Osteoblast (primary cell): ENCODE measurements around the gene DNAH6. TPM values are rescaled to one million over a fixed set of nuclear protein-coding genes. Genes with fewer than 3 reads are reported as not detected.

Source experiments
- DNase-seq: peaks from one replicate; pipeline ENCODE4 v3.0.0; 2011; ENCODE audit warnings: low spot score, mixed read lengths; ENCODE audit not compliant: insufficient read length; ENCODE audit errors: missing footprints
- H2AFZ ChIP-seq: 2 replicates; pipeline ENCODE4 v1.6.0; 2011; ENCODE audit warnings: mild to moderate bottlenecking, low read length
- H3K27ac ChIP-seq: 2 replicates; pipeline ENCODE4 v1.5.1; 2011; ENCODE audit warnings: mild to moderate bottlenecking, low read depth, low read length, moderate library complexity
- H3K27me3 ChIP-seq: 2 replicates; pipeline ENCODE4 v1.6.0; 2012; ENCODE audit warnings: mild to moderate bottlenecking, control low read depth, inconsistent platforms, low read length, moderate library complexity; ENCODE audit not compliant: insufficient read depth
- H3K36me3 ChIP-seq: 2 replicates; pipeline ENCODE4 v1.5.1; 2011; ENCODE audit warnings: mild to moderate bottlenecking, low read length, control low read depth, moderate library complexity; ENCODE audit not compliant: insufficient read depth
- H3K4me1 ChIP-seq: 2 replicates; pipeline ENCODE4 v1.5.1; 2011; ENCODE audit warnings: mild to moderate bottlenecking, low read length, control low read depth, moderate library complexity; ENCODE audit not compliant: insufficient read depth
- H3K4me2 ChIP-seq: 2 replicates; pipeline ENCODE4 v1.6.0; 2011; ENCODE audit warnings: mild to moderate bottlenecking, low read length; ENCODE audit not compliant: insufficient read depth
- H3K4me3 ChIP-seq: fragments of 200-600 bp; sonication (generic); 3 replicates; pipeline ENCODE4 v1.5.1; 2012; ENCODE audit warnings: mild to moderate bottlenecking, low read length, inconsistent platforms; ENCODE audit not compliant: insufficient read depth
- H3K79me2 ChIP-seq: 2 replicates; pipeline ENCODE4 v1.6.0; 2012; ENCODE audit warnings: mild to moderate bottlenecking, low read length, control low read depth, inconsistent platforms; ENCODE audit not compliant: insufficient read depth
- H3K9me3 ChIP-seq: 2 replicates; pipeline ENCODE4 v1.5.1; 2011; ENCODE audit warnings: low read depth, low read length, control low read depth
- H4K20me1 ChIP-seq: 2 replicates; pipeline ENCODE4 v1.6.0; 2012; ENCODE audit warnings: mild to moderate bottlenecking, low read length, control low read depth; ENCODE audit not compliant: insufficient read depth
- total RNA-seq: library from RNA; depleted of rRNA; stranded (reverse); fragments of >200 nt; gene quantifications from 2 replicates; pipeline ENCODE4 v1.2.3, GENCODE V29; 2012
- TF ChIP-seq, protein P1 (sequence below): IDR thresholded peaks from 2 replicates; pipeline ENCODE4 v1.5.1; 2011; ENCODE audit warnings: mild to moderate bottlenecking, low read depth, low read length, moderate library complexity; ENCODE audit errors: extremely low read depth

DNAH6 gene
- total RNA-seq, 1 donor = 0.36 TPM

DNA sequence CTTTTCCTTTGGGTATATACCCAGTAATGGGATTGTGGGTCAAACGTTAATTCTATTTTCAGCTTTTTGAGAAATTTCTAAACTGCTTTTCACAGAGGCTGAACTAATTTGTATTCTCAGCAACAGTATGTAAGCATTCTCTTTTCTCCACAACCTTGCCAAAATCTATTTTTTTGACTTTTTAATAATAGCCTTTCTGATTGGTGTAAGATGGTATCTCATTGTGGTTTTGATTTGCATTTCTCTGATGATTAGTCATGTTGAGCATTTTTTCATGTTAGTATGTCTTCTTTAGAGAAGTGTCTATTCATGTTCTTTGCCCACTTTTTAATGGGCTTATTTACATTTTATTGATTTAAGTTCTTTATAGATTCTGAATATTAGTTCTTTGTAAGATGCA lies 219.1 kb downstream of the DNAH6 start:
- Histone ChIP-seq H3K4me2 (no peak overlapping the region), H3K9me3 (no peaks in the 10 kb centered on the region), H4K20me1 (no peaks in the 10 kb centered on the region), H3K36me3 (no peaks in the 10 kb centered on the region), H2AFZ (no peak overlapping the region), H3K4me3 (no peak overlapping the region), H3K79me2 (no peaks in the 10 kb centered on the region), H3K4me1 (no peaks in the 10 kb centered on the region), H3K27ac (no peak overlapping the region), H3K27me3 (peaks cover 12% of the 10 kb centered on the region)
- no peak for DNase-seq
- TF ChIP-seq, protein P1, sequence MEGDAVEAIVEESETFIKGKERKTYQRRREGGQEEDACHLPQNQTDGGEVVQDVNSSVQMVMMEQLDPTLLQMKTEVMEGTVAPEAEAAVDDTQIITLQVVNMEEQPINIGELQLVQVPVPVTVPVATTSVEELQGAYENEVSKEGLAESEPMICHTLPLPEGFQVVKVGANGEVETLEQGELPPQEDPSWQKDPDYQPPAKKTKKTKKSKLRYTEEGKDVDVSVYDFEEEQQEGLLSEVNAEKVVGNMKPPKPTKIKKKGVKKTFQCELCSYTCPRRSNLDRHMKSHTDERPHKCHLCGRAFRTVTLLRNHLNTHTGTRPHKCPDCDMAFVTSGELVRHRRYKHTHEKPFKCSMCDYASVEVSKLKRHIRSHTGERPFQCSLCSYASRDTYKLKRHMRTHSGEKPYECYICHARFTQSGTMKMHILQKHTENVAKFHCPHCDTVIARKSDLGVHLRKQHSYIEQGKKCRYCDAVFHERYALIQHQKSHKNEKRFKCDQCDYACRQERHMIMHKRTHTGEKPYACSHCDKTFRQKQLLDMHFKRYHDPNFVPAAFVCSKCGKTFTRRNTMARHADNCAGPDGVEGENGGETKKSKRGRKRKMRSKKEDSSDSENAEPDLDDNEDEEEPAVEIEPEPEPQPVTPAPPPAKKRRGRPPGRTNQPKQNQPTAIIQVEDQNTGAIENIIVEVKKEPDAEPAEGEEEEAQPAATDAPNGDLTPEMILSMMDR = no peak

DNA sequence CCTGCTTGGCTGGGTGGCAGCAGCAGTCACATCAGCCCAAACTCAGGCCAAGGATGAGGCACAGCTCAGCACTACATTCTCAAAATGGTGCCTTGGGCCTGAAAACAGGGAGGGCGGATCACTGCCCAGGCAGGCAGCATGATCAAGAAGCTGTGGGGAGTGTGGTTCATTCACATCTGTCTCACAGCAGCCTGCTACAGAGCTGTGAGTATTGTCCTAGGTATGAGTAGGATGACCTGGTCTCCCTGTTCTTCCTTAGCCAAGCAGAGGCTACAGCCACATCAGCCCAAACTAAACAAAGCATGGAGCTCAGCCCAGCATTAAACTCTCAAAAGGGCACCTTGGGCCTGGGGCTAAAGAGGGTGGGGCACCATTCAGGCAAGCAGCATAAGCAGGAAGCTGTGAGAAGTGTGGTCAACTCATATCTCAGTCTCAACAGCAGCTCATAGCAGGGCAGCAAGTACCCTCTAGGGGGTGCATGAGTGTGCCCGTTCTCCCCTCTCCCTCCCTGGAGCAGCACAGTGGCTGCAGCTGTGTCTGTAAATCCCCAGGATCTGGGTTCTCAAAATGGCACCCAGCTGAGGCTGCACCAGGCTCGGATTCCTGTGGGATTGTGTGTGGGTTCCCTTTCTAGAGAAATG lies 225.0 kb downstream of the DNAH6 start:
- Histone ChIP-seq H4K20me1 (no peaks in the 10 kb centered on the region), H3K27me3 (peaks cover 12% of the 10 kb centered on the region), H3K9me3 (no peaks in the 10 kb centered on the region), H3K4me3 (no peak overlapping the region), H3K79me2 (no peaks in the 10 kb centered on the region), H3K27ac (no peak overlapping the region), H3K4me2 (no peak overlapping the region), H3K36me3 (no peaks in the 10 kb centered on the region), H3K4me1 (no peaks in the 10 kb centered on the region), H2AFZ (no peak overlapping the region)
- TF ChIP-seq, protein P1 = peak; percentile 44
- peak; percentile 26 for DNase-seq

DNA sequence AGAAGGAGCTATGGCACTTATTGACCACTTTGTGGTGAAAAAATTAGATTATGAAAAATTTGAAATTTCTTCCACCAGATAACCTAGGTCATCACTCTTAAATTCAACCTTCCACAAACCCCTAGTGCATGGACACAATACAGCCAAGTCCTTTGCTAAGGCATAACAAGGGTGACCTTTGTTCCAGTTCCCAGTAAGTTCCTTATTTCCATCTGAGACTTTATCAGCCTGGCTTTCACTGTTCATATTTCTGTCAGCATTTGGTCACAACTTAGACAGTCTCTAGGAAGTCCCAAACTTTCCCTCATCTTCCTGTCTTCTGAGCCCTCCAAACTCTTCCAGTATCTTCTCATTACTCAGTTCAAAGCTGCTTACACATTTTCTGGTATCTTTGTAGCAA lies 232.0 kb downstream of the DNAH6 start:
- Histone ChIP-seq H3K4me1 (no peaks in the 10 kb centered on the region), H3K27ac (no peak overlapping the region), H4K20me1 (no peaks in the 10 kb centered on the region), H2AFZ (no peak overlapping the region), H3K27me3 (peaks cover 3% of the 10 kb centered on the region), H3K79me2 (no peaks in the 10 kb centered on the region), H3K9me3 (no peaks in the 10 kb centered on the region), H3K4me3 (no peak overlapping the region), H3K4me2 (no peak overlapping the region), H3K36me3 (no peaks in the 10 kb centered on the region)
- TF ChIP-seq, protein P1 = no peak
- DNase-seq = no peak

DNA sequence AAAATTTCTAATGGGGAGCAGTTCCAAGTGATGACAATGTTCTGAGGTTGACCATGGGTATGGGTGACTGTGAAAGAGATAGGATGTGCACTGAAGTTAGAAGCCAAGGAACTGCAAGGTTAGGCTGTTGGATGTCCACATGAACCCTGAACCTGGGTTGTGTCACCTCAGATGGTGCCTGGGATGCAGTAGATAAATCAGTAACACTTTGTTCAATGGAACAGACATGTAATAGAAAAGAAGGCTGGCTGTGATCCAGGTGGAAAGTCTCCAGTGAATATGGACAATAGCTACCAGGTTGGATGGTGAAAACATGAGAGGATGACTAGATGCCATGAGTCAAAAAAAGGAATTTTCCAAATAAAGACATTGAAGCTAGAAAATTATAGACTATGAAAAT lies 233.1 kb downstream of the DNAH6 start:
- H3K36me3 ChIP-seq = no peaks in the 10 kb centered on the region
- H3K27me3 ChIP-seq = peaks cover 3% of the 10 kb centered on the region
- no peak overlapping the region for H2AFZ ChIP-seq
- no peaks in the 10 kb centered on the region for H3K79me2 ChIP-seq
- TF ChIP-seq, protein P1 = no peak
- no peak overlapping the region for H3K4me3 ChIP-seq
- no peaks in the 10 kb centered on the region for H3K9me3 ChIP-seq
- no peaks in the 10 kb centered on the region for H4K20me1 ChIP-seq
- H3K4me1 ChIP-seq = no peaks in the 10 kb centered on the region
- DNase-seq = no peak
- H3K4me2 ChIP-seq = no peak overlapping the region
- no peak overlapping the region for H3K27ac ChIP-seq
